Measurements from ENCODE around the gene CSNK1D. TPM values are rescaled to one million over a fixed set of nuclear protein-coding genes. Genes with fewer than 3 reads are reported as not detected.

Gene CSNK1D
- total RNA-seq, 2 experiments from 2014 or later = 277 to 286 TPM

- CTCF ChIA-PET = interaction anchor here (1.0 kb wide), 1 partner anchor 208 kb away, joined by 3 read pairs; the partner anchor contains the start of gene RAC3
- Histone ChIP-seq H3K36me3 (ENCODE audit: insufficient read depth, low read length) (peaks cover 24% of the 10 kb centered on the region), H3K27ac (ENCODE audit: low read depth in 1 of 2, low read length in 2 of 2) (peak overlapping the region; percentile 25 to 41), H3K4me1 (ENCODE audit: insufficient read depth, low read length) (peaks cover 83% of the 10 kb centered on the region), H3K27me3 (ENCODE audit: control insufficient read depth in 1 of 2, insufficient read depth in 2 of 2, low read length in 2 of 2) (no peaks in the 10 kb centered on the region), H3K9me3 (ENCODE audit: control insufficient read depth in 1 of 2, insufficient read depth in 1 of 2, low read length in 2 of 2) (peaks cover 0 to 4% of the 10 kb centered on the region in 2 experiments), H3K4me3 (ENCODE audit: low read length) (peak overlapping the region; percentile 48)
- peak overlapping the region; percentile 82 for H3K4me3 Mint-ChIP-seq
- ATAC-seq (ENCODE audit: poor library complexity) (peak; percentile 73), DNase-seq (peak; percentile 51 to 89 (median 72))
- no peak for TF ChIP-seq CTCF (IDR thresholded peaks at IDR 0.05)
- H3K27me3 Mint-ChIP-seq = no peaks in the 10 kb centered on the region
- H3K27ac Mint-ChIP-seq = peak overlapping the region; percentile 95
- peaks cover 28% of the 10 kb centered on the region for H3K36me3 Mint-ChIP-seq (ENCODE audit: low read depth)
- intact Hi-C loops (cut with DNase I, micrococcal nuclease) = loop anchor here (5.0 to 10.0 kb wide), 5 partner anchors 34 to 204 kb away; partner anchors contain the start of genes CSNK1D (in 1 of the 2), DCXR (in 1 of the 2) and RAC3 (in 1 of the 2)
- peaks cover 47% of the 10 kb centered on the region for H3K4me1 Mint-ChIP-seq (ENCODE audit: low read depth)
- POLR2A ChIA-PET = interaction anchor here (0.8 to 2.5 kb wide), 7 partner anchors 23 to 91 kb away, joined by 3 to 9 read pairs (median 4); partner anchors contain the start of gene CD7
- H3K9me3 Mint-ChIP-seq = no peaks in the 10 kb centered on the region
These were observed 34.9 kb downstream of the CSNK1D start for GRCh38 chr17:82238472-82239201.

GRCh38 chr17:82237746-82238471 lies 35.6 kb downstream of the CSNK1D start:
- Mint-ChIP-seq H3K27ac (peak overlapping the region; percentile 95), H3K9me3 (no peaks in the 10 kb centered on the region), H3K4me1 (ENCODE audit: low read depth) (peaks cover 52% of the 10 kb centered on the region), H3K36me3 (ENCODE audit: low read depth) (peaks cover 28% of the 10 kb centered on the region), H3K27me3 (no peaks in the 10 kb centered on the region), H3K4me3 (peak overlapping the region; percentile 82)
- ATAC-seq (ENCODE audit: poor library complexity) (no peak), DNase-seq (peak in 2 of 14 experiments; percentile 21 to 47)
- Histone ChIP-seq H3K36me3 (ENCODE audit: insufficient read depth, low read length) (peaks cover 16% of the 10 kb centered on the region), H3K4me1 (ENCODE audit: insufficient read depth, low read length) (peaks cover 76% of the 10 kb centered on the region), H3K27ac (ENCODE audit: low read depth in 1 of 2, low read length in 2 of 2) (peak overlapping the region; percentile 25 to 41), H3K4me3 (ENCODE audit: low read length) (peak overlapping the region; percentile 48), H3K9me3 (ENCODE audit: control insufficient read depth in 1 of 2, insufficient read depth in 1 of 2, low read length in 2 of 2) (peaks cover 0 to 4% of the 10 kb centered on the region in 2 experiments), H3K27me3 (ENCODE audit: control insufficient read depth in 1 of 2, insufficient read depth in 2 of 2, low read length in 2 of 2) (no peaks in the 10 kb centered on the region)
- no peak for TF ChIP-seq CTCF (IDR thresholded peaks at IDR 0.05)
- intact Hi-C loops (cut with DNase I, micrococcal nuclease) = loop anchor here (2.0 to 10.0 kb wide), 7 partner anchors 34 to 203 kb away; partner anchors contain the start of genes CSNK1D (in 1 of the 2), DCXR (in 1 of the 2) and RAC3 (in 1 of the 2)
- CTCF ChIA-PET = interaction anchor here (1.0 to 1.1 kb wide), 2 partner anchors 32 to 207 kb away, joined by 3 read pairs; partner anchors contain the start of gene RAC3
- POLR2A ChIA-PET = interaction anchor here (0.8 to 2.5 kb wide), 6 partner anchors 24 to 92 kb away, joined by 3 to 9 read pairs (median 4); partner anchors contain the start of gene CD7
